Esophagus muscularis mucosa (tissue), 4 donors: ENCODE measurements around the gene GSDME. TPM values are rescaled to one million over a fixed set of nuclear protein-coding genes. Genes with fewer than 3 reads are reported as not detected.

Experiments
- DNase-seq: peaks from one replicate; pipeline ENCODE4 v3.0.0-alpha.2; 2017; ENCODE audit errors: extremely low spot score
- H3K27ac ChIP-seq, 4 donors: fragments of 200-600 bp; sonication (generic); replicated peaks in 1 of 4; 1 replicate in 3 of 4; 2 replicates in 1 of 4; pipeline ENCODE4 v1.5.1; 2016 to 2019; ENCODE audit warnings: mild to moderate bottlenecking in 1 of 4
- H3K27me3 ChIP-seq, 4 donors: fragments of 200-600 bp; sonication (generic); one replicate each; pipeline versions ENCODE4 v1.5.1 to v1.6.0; 2016 to 2019
- H3K36me3 ChIP-seq, 4 donors: fragments of 200-600 bp; sonication (generic); one replicate each; pipeline ENCODE4 v1.5.1; 2016 to 2019
- H3K4me1 ChIP-seq, 4 donors: fragments of 200-600 bp; sonication (generic); one replicate each; pipeline ENCODE4 v1.5.1; 2016 to 2019
- H3K4me3 ChIP-seq, 4 donors: fragments of 200-600 bp; sonication (generic); 1 replicate in 2 of 4; 2 replicates in 2 of 4; pipeline ENCODE4 v1.5.1; 2016 to 2019; ENCODE audit warnings: mild to moderate bottlenecking in 4 of 4, moderate library complexity in 1 of 4
- H3K9me3 ChIP-seq, 4 donors: fragments of 200-600 bp; sonication (generic); 1 replicate in 3 of 4; 2 replicates in 1 of 4; pipeline ENCODE4 v1.5.1; 2016 to 2019
- CTCF ChIP-seq, 3 experiments: fragments of 200-600 bp in 2 of 3; fragments of 450-650 bp in 1 of 3; sonication (generic) in 2 of 3; IDR thresholded peaks; one replicate each; pipeline ENCODE4 v1.5.1; 2017 to 2019; ENCODE audit warnings: antibody characterized with exemption in 3 of 3, mild to moderate bottlenecking in 2 of 3, moderate library complexity in 1 of 3
- EP300 ChIP-seq: sonication (generic); formaldehyde crosslinking; IDR thresholded peaks from one replicate; pipeline ENCODE4 v1.6.1; 2017; ENCODE audit warnings: antibody characterized with exemption
- POLR2A ChIP-seq: fragments of 450-650 bp; IDR thresholded peaks from one replicate; pipeline ENCODE4 v1.6.1; 2017; ENCODE audit warnings: antibody characterized with exemption, moderate library complexity, mild to moderate bottlenecking, low read depth
- POLR2AphosphoS5 ChIP-seq, 2 donors: sonication (generic); formaldehyde crosslinking; IDR thresholded peaks; one replicate each; pipeline ENCODE4 v1.6.1; 2017; ENCODE audit warnings: antibody characterized with exemption in 2 of 2
- WGBS: methylation state at CpG from one replicate; pipeline ENCODE4 v1.1.5; 2018; 5-methylcytosine and 5-hydroxymethylcytosine counted together
- intact Hi-C: fragments of 100-400 bp; cut with DNase I; formaldehyde crosslinking; loops from one replicate; pipeline ENCODE4 v1.15.1; 2023
- total RNA-seq, 4 donors: library from RNA; depleted of rRNA; stranded (reverse); fragments of >200 nt; gene quantifications; one replicate each; pipeline versions ENCODE4 v1.1.0 to v1.2.1, GENCODE V29; 2016

The GSDME gene
- total RNA-seq, 4 donors from 2014 or later = 6.5 to 12.2 (median 11.0) TPM

- WGBS = 82% methylated on average over 14 of the region's 14 CpGs
- no peak for TF ChIP-seq EP300
- no peak for TF ChIP-seq CTCF (IDR thresholded peaks at IDR 0.05)
- no peak for TF ChIP-seq POLR2AphosphoS5 (IDR thresholded peaks at IDR 0.05)
- no peak for TF ChIP-seq POLR2A
Observed at GRCh38 chr7:24741679-24742505, 15.4 kb downstream of the GSDME start.

GRCh38 chr7:24740871-24741270 lies 16.4 kb downstream of the GSDME start:
- WGBS = 90% methylated on average over 9 of the region's 9 CpGs
- H3K4me3 ChIP-seq = no peak overlapping the region
- H3K9me3 ChIP-seq = peaks cover 0 to 6% (median 3%) of the 10 kb centered on the region in 4 donors
- peaks cover 0 to 9% (median 2%) of the 10 kb centered on the region in 4 donors for H3K36me3 ChIP-seq
- DNase-seq = peak; percentile 79
- intact Hi-C loops = no loop called here
- no peaks in the 10 kb centered on the region for H3K27me3 ChIP-seq
- TF ChIP-seq POLR2A = no peak
- TF ChIP-seq EP300 = no peak
- TF ChIP-seq POLR2AphosphoS5 (IDR thresholded peaks at IDR 0.05) = no peak
- TF ChIP-seq CTCF (IDR thresholded peaks at IDR 0.05) = no peak
- H3K27ac ChIP-seq = no peak overlapping the region
- H3K4me1 ChIP-seq = no peaks in the 10 kb centered on the region

More at GRCh38 chr7:24741679-24742505, 15.4 kb downstream of the GSDME start:
- Histone ChIP-seq H3K27ac (peak overlapping the region in 1 of 4 donors; percentile 1), H3K9me3 (peaks cover 0 to 6% (median 3%) of the 10 kb centered on the region in 4 donors), H3K27me3 (no peaks in the 10 kb centered on the region), H3K36me3 (peaks cover 0 to 9% (median 2%) of the 10 kb centered on the region in 4 donors), H3K4me1 (no peaks in the 10 kb centered on the region), H3K4me3 (no peak overlapping the region)
- DNase-seq = peak; percentile 92
- intact Hi-C loops = no loop called here

- DNase-seq = no peak
- Histone ChIP-seq H3K27ac (no peak overlapping the region), H3K36me3 (peaks cover 0 to 7% (median 0%) of the 10 kb centered on the region in 4 donors), H3K27me3 (no peaks in the 10 kb centered on the region), H3K4me1 (peaks cover 0 to 11% (median 8%) of the 10 kb centered on the region in 4 donors), H3K9me3 (peaks cover 0 to 6% (median 3%) of the 10 kb centered on the region in 4 donors), H3K4me3 (no peak overlapping the region)
- 94% methylated on average over 1 of the region's 1 CpG for WGBS
- TF ChIP-seq EP300 (no peak), POLR2A (no peak), CTCF (IDR thresholded peaks at IDR 0.05) (no peak), POLR2AphosphoS5 (IDR thresholded peaks at IDR 0.05) (no peak)
- intact Hi-C loops = no loop called here
Observed at GRCh38 chr7:24739306-24739705, 18.0 kb downstream of the GSDME start.

GRCh38 chr7:24738577-24738976 lies 18.7 kb downstream of the GSDME start:
- Histone ChIP-seq H3K36me3 (peaks cover 0 to 2% (median 0%) of the 10 kb centered on the region in 4 donors), H3K4me1 (peaks cover 0 to 19% (median 10%) of the 10 kb centered on the region in 4 donors), H3K4me3 (no peak overlapping the region), H3K27ac (no peak overlapping the region), H3K9me3 (peaks cover 0 to 6% (median 3%) of the 10 kb centered on the region in 4 donors), H3K27me3 (no peaks in the 10 kb centered on the region)
- 100% methylated on average over 1 of the region's 1 CpG for WGBS
- intact Hi-C loops = no loop called here
- no peak for DNase-seq
- TF ChIP-seq POLR2A (no peak), POLR2AphosphoS5 (IDR thresholded peaks at IDR 0.05) (no peak), CTCF (IDR thresholded peaks at IDR 0.05) (no peak), EP300 (no peak)
